ENCODE results near the gene UNK.

UNK gene

GRCh38 chr17:75784473-75785015 is at the start of gene UNK:
UNK (plus strand) TSS chr17:75784806; CDS start chr17:75784881, 75 bp downstream.
- peak; percentile 100 for DNase-seq
- peak within 1 kb of the TSS; percentile 43 for H3K4me3 ChIP-seq (ENCODE audit: low read depth, low read length)

GRCh38 chr17:75736173-75736835 is 48.3 kb upstream of the UNK start:
- peaks cover 5% of the 10 kb centered on the region for H3K9me3 ChIP-seq (ENCODE audit: severe bottlenecking)
- H3K4me3 ChIP-seq (ENCODE audit: low read depth, low read length), result no peak overlapping the region
- TF ChIP-seq CTCF (IDR thresholded peaks at IDR 0.05; ENCODE audit: low read depth, low read length), result no peak
- H3K27ac ChIP-seq, result no peak overlapping the region
- DNase-seq, result no peak
- H3K27me3 ChIP-seq (ENCODE audit: insufficient read depth, low read depth, severe bottlenecking), result no peaks in the 10 kb centered on the region
- no peaks in the 10 kb centered on the region for H3K36me3 ChIP-seq

More at GRCh38 chr17:75784473-75785015, at the start of gene UNK:
- no peaks in the 10 kb centered on the region for H3K27me3 ChIP-seq (ENCODE audit: insufficient read depth, low read depth, severe bottlenecking)
- peaks cover 24% of the 10 kb centered on the region for H3K36me3 ChIP-seq
- no peaks in the 10 kb centered on the region for H3K9me3 ChIP-seq (ENCODE audit: severe bottlenecking)
- no peak for TF ChIP-seq CTCF (IDR thresholded peaks at IDR 0.05; ENCODE audit: low read depth, low read length)
- peak within 1 kb of the TSS; percentile 100 for H3K27ac ChIP-seq

- peaks cover 5% of the 10 kb centered on the region for H3K9me3 ChIP-seq (ENCODE audit: severe bottlenecking)
- H3K27me3 ChIP-seq (ENCODE audit: insufficient read depth, low read depth, severe bottlenecking), result no peaks in the 10 kb centered on the region
- no peaks in the 10 kb centered on the region for H3K36me3 ChIP-seq
- H3K4me3 ChIP-seq (ENCODE audit: low read depth, low read length), result no peak overlapping the region
- H3K27ac ChIP-seq, result no peak overlapping the region
- no peak for TF ChIP-seq CTCF (IDR thresholded peaks at IDR 0.05; ENCODE audit: low read depth, low read length)
- DNase-seq, result no peak
Observed at GRCh38 chr17:75737133-75737962, 47.3 kb upstream of the UNK start.

GRCh38 chr17:75738218-75738802 is 46.3 kb upstream of the UNK start:
- no peak for DNase-seq
- Histone ChIP-seq H3K4me3 (ENCODE audit: low read depth, low read length) (no peak overlapping the region), H3K27me3 (ENCODE audit: insufficient read depth, low read depth, severe bottlenecking) (no peaks in the 10 kb centered on the region), H3K27ac (no peak overlapping the region), H3K36me3 (no peaks in the 10 kb centered on the region), H3K9me3 (ENCODE audit: severe bottlenecking) (peaks cover 5% of the 10 kb centered on the region)
- TF ChIP-seq CTCF (IDR thresholded peaks at IDR 0.05; ENCODE audit: low read depth, low read length), result no peak

GRCh38 chr17:75739174-75739573 is 45.4 kb upstream of the UNK start:
- H3K9me3 ChIP-seq (ENCODE audit: severe bottlenecking), result peaks cover 5% of the 10 kb centered on the region
- H3K27me3 ChIP-seq (ENCODE audit: insufficient read depth, low read depth, severe bottlenecking), result no peaks in the 10 kb centered on the region
- TF ChIP-seq CTCF (IDR thresholded peaks at IDR 0.05; ENCODE audit: low read depth, low read length), result no peak
- no peak for DNase-seq
- H3K27ac ChIP-seq, result no peak overlapping the region
- H3K36me3 ChIP-seq, result no peaks in the 10 kb centered on the region
- H3K4me3 ChIP-seq (ENCODE audit: low read depth, low read length), result no peak overlapping the region

All from WERI-Rb-1 (cell line).